Gastrocnemius medialis (tissue), 4 donors: ENCODE measurements around the gene NAALADL1. TPM values are rescaled to one million over a fixed set of nuclear protein-coding genes. Genes with fewer than 3 reads are reported as not detected.

Experiments
- ATAC-seq, 2 donors: fragments of 150-250 bp; one replicate each; pipeline ENCODE4 v1.9.1; 2016
- DNase-seq, 2 donors: peaks; one replicate each; pipeline ENCODE4 v3.0.0-alpha.2; 2019
- H3K27ac ChIP-seq, 4 donors: fragments of 200-600 bp; sonication (generic); 1 replicate in 1 of 4; 2 replicates in 3 of 4; pipeline ENCODE4 v1.5.1; 2016 to 2018; ENCODE audit warnings: mild to moderate bottlenecking in 2 of 4, moderate library complexity in 1 of 4
- H3K27me3 ChIP-seq, 3 donors: fragments of 200-600 bp; sonication (generic) in 2 of 3; 1 replicate in 1 of 3; 2 replicates in 2 of 3; pipeline versions ENCODE4 v1.5.1 to v1.6.0; 2016 to 2019; ENCODE audit warnings: mild to moderate bottlenecking in 1 of 3, moderate library complexity in 1 of 3
- H3K36me3 ChIP-seq, 2 donors: fragments of 200-600 bp; sonication (generic) in 1 of 2; one replicate each; pipeline ENCODE4 v1.5.1; 2017 to 2018
- H3K4me1 ChIP-seq, 2 donors: fragments of 200-600 bp; sonication (generic) in 1 of 2; one replicate each; pipeline ENCODE4 v1.5.1; 2016 to 2017; ENCODE audit warnings: mild to moderate bottlenecking in 2 of 2
- H3K4me3 ChIP-seq, 4 donors: fragments of 200-600 bp; sonication (generic) in 3 of 4; 1 replicate in 1 of 4; 2 replicates in 3 of 4; pipeline ENCODE4 v1.5.1; 2016 to 2019; ENCODE audit warnings: mild to moderate bottlenecking in 2 of 4
- H3K9me3 ChIP-seq, 3 donors: fragments of 200-600 bp; sonication (generic) in 2 of 3; 1 replicate in 1 of 3; 2 replicates in 2 of 3; pipeline ENCODE4 v1.5.1; 2016 to 2019
- CTCF ChIP-seq, 5 experiments: fragments of 450-650 bp in 3 of 5; fragments of 200-600 bp in 2 of 5; sonication (generic) in 2 of 5; IDR thresholded peaks in 4 of 5; conservative IDR thresholded peaks in 1 of 5; 1 replicate in 4 of 5; 2 replicates in 1 of 5; pipeline ENCODE4 v1.5.1; 2016 to 2019; ENCODE audit warnings: antibody characterized with exemption in 5 of 5, mild to moderate bottlenecking in 3 of 5, moderate library complexity in 3 of 5
- POLR2A ChIP-seq, 2 donors: fragments of 450-650 bp; IDR thresholded peaks; one replicate each; pipeline ENCODE4 v1.6.1; 2017; ENCODE audit warnings: antibody characterized with exemption in 2 of 2, mild to moderate bottlenecking in 2 of 2, moderate library complexity in 2 of 2
- in situ Hi-C, 4 donors: fragments of 200-750 bp; cut with MboI; loops; one replicate each; pipeline versions ENCODE4 v1.15.0 to v1.8.0; 2017; ENCODE audit warnings: low sequenced_read_pairs in 4 of 4
- intact Hi-C: fragments of 100-400 bp; cut with DNase I; formaldehyde crosslinking; loops from one replicate; pipeline ENCODE4 v1.15.1; 2023; ENCODE audit warnings: low total_unique reads
- microRNA-seq, 2 donors: library from miRNA; unstranded; fragments of <30 nt; microRNA quantifications; one replicate each; pipeline ENCODE4, GENCODE V29; 2016; ENCODE audit warnings: borderline replicate concordance in 2 of 2
- total RNA-seq, 4 donors: library from RNA; depleted of rRNA; stranded (reverse); fragments of >200 nt; gene quantifications; one replicate each; pipeline versions ENCODE4 v1.1.0 to v1.2.3, GENCODE V29; 2016

NAALADL1 gene
- total RNA-seq, 4 donors from 2014 or later = 0.22 to 4.0 (median 2.6) TPM

- ATAC-seq (no peak), DNase-seq (no peak)
- Histone ChIP-seq H3K27ac (no peak overlapping the region), H3K9me3 (no peaks in the 10 kb centered on the region), H3K4me1 (peaks cover 9 to 18% of the 10 kb centered on the region in 2 donors), H3K4me3 (no peak overlapping the region), H3K36me3 (no peaks in the 10 kb centered on the region), H3K27me3 (no peaks in the 10 kb centered on the region)
- intact Hi-C loops = loop anchor here (5.0 kb wide), 2 partner anchors 152 to 188 kb away; no protein-coding TSS in a partner anchor
- TF ChIP-seq POLR2A (IDR thresholded peaks at IDR 0.05) (no peak), CTCF (IDR thresholded peaks at IDR 0.05 in 4 of 5, conservative IDR thresholded peaks at IDR 0.05 in 1 of 5) (no peak)
- in situ Hi-C loops = no loop called here
Measured at GRCh38 chr11:64998690-64999431, 59.5 kb downstream of the NAALADL1 start.

- Histone ChIP-seq H3K4me3 (no peak overlapping the region), H3K4me1 (peaks cover 9 to 18% of the 10 kb centered on the region in 2 donors), H3K9me3 (no peaks in the 10 kb centered on the region), H3K36me3 (no peaks in the 10 kb centered on the region), H3K27me3 (no peaks in the 10 kb centered on the region), H3K27ac (no peak overlapping the region)
- intact Hi-C loops (loop anchor here (5.0 kb wide), 2 partner anchors 151 to 189 kb away; no protein-coding TSS in a partner anchor), in situ Hi-C loops (no loop called here)
- DNase-seq = no peak
- TF ChIP-seq POLR2A (IDR thresholded peaks at IDR 0.05) (no peak), CTCF (IDR thresholded peaks at IDR 0.05 in 4 of 5, conservative IDR thresholded peaks at IDR 0.05 in 1 of 5) (no peak)
- ATAC-seq = no peak
Measured at GRCh38 chr11:64998141-64998540, 60.2 kb downstream of the NAALADL1 start.

DNA sequence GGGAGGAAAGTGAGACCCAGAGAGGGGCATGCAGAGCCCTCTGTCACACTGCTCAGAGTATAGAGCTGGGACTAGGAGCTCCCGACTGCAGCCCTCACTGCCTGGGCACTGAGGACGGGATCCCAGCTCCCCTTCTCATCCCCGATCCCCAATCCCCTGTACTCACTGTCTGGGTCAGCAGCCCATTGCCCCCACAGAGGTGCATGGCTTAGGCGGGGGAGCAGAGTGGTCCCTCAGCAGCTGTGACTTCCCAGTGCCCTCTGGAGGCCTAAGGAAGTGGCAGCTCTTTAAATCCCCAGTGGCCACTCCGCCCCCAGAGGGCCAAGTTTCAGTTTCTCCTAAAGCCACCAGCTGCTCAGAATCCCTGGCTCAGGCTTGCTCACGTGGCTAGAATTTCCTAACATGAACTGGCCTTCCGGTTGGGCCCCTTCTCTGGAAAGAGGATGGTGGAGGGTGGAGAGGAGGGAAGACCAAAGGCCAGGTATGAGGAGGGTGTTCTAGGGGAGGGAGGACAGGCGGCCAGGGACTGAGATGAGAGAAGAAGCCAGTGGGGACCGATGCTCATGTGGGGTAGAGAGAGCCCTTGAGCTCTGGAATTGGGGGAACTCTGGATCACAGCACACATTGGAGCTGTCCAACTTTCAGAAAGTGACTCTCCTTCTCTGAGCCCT lies 61.5 kb downstream of the NAALADL1 start, which contains the start of gene BATF2:
Gene BATF2, minus strand, starts transcription at position 262 of the 671 bp plus-strand sequence. Its CDS starts 57 bp downstream, at position 205.
- peak; percentile 55 to 88 for DNase-seq
- ATAC-seq = peak; percentile 93 to 99
- H3K4me3 ChIP-seq = peak within 1 kb of the TSS; percentile 40 to 83 (median 58)

DNA sequence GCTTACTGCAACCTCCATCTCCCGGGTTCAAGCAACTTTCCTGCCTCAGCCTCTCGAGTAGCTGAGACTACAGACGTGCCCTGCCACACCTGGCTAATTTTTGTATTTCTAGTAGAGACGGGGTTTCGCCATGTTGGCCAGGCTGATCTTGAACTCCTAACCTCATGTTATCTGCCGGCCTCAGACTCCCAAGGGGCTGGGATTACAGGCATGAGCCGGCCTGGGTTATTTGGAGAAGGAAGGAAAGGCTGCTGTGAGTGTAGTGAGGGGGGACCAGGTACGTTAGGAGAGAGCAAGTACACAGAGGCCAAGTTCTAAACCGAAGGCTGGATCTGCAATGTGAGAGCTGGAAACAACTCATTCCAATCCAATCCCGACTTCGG lies 62.0 kb downstream of the NAALADL1 start:
- H3K27me3 ChIP-seq = no peaks in the 10 kb centered on the region
- H3K9me3 ChIP-seq = no peaks in the 10 kb centered on the region
- TF ChIP-seq POLR2A (IDR thresholded peaks at IDR 0.05) = no peak
- TF ChIP-seq CTCF (IDR thresholded peaks at IDR 0.05 in 4 of 5, conservative IDR thresholded peaks at IDR 0.05 in 1 of 5) = no peak
- peak overlapping the region; percentile 40 to 83 (median 58) for H3K4me3 ChIP-seq
- DNase-seq (no peak), ATAC-seq (peak in 1 of 2 donors; percentile 23)
- peak overlapping the region; percentile 61 to 86 (median 72) for H3K27ac ChIP-seq
- no peaks in the 10 kb centered on the region for H3K36me3 ChIP-seq
- in situ Hi-C loops = no loop called here
- intact Hi-C loops = loop anchor here (2.0 to 5.0 kb wide), 4 partner anchors 72 to 191 kb away; partner anchors contain the start of genes ATG2A and PPP2R5B
- H3K4me1 ChIP-seq = peaks cover 9 to 18% of the 10 kb centered on the region in 2 donors

More for the DNA sequence above, 61.5 kb downstream of the NAALADL1 start, which contains the start of gene BATF2:
- intact Hi-C loops = loop anchor here (2.0 to 5.0 kb wide), 4 partner anchors 72 to 190 kb away; partner anchors contain the start of genes ATG2A and PPP2R5B
- TF ChIP-seq POLR2A (IDR thresholded peaks at IDR 0.05) = peak; percentile 36 to 56
- peak; percentile 15 to 60 (median 39) for TF ChIP-seq CTCF (IDR thresholded peaks at IDR 0.05 in 4 of 5, conservative IDR thresholded peaks at IDR 0.05 in 1 of 5)
- in situ Hi-C loops = no loop called here
- Histone ChIP-seq H3K4me1 (peaks cover 9 to 18% of the 10 kb centered on the region in 2 donors), H3K27me3 (no peaks in the 10 kb centered on the region), H3K36me3 (no peaks in the 10 kb centered on the region), H3K9me3 (no peaks in the 10 kb centered on the region), H3K27ac (peak within 1 kb of the TSS; percentile 61 to 86 (median 72))

Small RNAs within 50 kb of the gene (microRNA-seq; reads per million reads assigned to microRNA genes)
- 0 reads per million in 2 donors for gene MIR6879

Other genes starting within 250 kb of the NAALADL1 start
- 10 to 100 TPM in 2 of 4 donors, 1 to 10 TPM in 2; 7.4 to 12.2 (median 9.8) TPM for gene MEN1, start 248.0 kb downstream of the NAALADL1 start, total RNA-seq
- under 1 TPM in 2 of 4 donors, not detected in 2; 0.15 to 0.19 TPM for gene CDC42BPG, start 213.9 kb downstream of the NAALADL1 start, total RNA-seq
- 10 to 100 TPM; 24.8 to 46.2 (median 31.3) TPM for gene EHD1, start 179.9 kb downstream of the NAALADL1 start, total RNA-seq
- 10 to 100 TPM; 10.7 to 97.5 (median 37.9) TPM for gene ATG2A, start 141.3 kb downstream of the NAALADL1 start, total RNA-seq
- gene PPP2R5B, start 133.9 kb downstream of the NAALADL1 start, total RNA-seq = 10 to 100 TPM; 17.2 to 34.2 (median 24.3) TPM
- gene GPHA2, start 122.7 kb downstream of the NAALADL1 start, total RNA-seq = not detected
- not detected for gene MAJIN, start 86.4 kb downstream of the NAALADL1 start, total RNA-seq
- 1 to 10 TPM in 3 of 4 donors, under 1 TPM in 1; 0.97 to 3.3 (median 2.3) TPM for gene BATF2, start 61.6 kb downstream of the NAALADL1 start, total RNA-seq
- 100 to 1,000 TPM; 150 to 268 (median 170) TPM for gene ARL2, start 44.4 kb downstream of the NAALADL1 start, total RNA-seq
- 10 to 100 TPM; 16.9 to 33.3 (median 25.9) TPM for gene SNX15, start 31.1 kb downstream of the NAALADL1 start, total RNA-seq
- gene SAC3D1, start 17.3 kb downstream of the NAALADL1 start, total RNA-seq = 10 to 100 TPM in 3 of 4 donors, 1 to 10 TPM in 1; 9.0 to 27.2 (median 14.4) TPM
- 1 to 10 TPM in 1 of 4 donors, under 1 TPM in 2, not detected in 1; 0.36 to 1.3 (median 1.00) TPM for gene CDCA5, start 25.5 kb upstream of the NAALADL1 start, total RNA-seq
- 10 to 100 TPM; 35.7 to 42.0 (median 40.6) TPM for gene ZFPL1, start 25.7 kb upstream of the NAALADL1 start, total RNA-seq
- 100 to 1,000 TPM; 206 to 515 (median 266) TPM for gene VPS51, start 37.7 kb upstream of the NAALADL1 start, total RNA-seq
- 10 to 100 TPM in 2 of 4 donors, 1 to 10 TPM in 2; 7.3 to 18.4 (median 11.0) TPM for gene TM7SF2, start 53.3 kb upstream of the NAALADL1 start, total RNA-seq
- gene ZNHIT2, start 59.1 kb upstream of the NAALADL1 start, total RNA-seq = 10 to 100 TPM; 10.3 to 30.7 (median 24.1) TPM
- 100 to 1,000 TPM; 353 to 521 (median 436) TPM for gene FAU, start 63.6 kb upstream of the NAALADL1 start, total RNA-seq
- 10 to 100 TPM; 54.9 to 76.5 (median 63.6) TPM for gene MRPL49, start 63.8 kb upstream of the NAALADL1 start, total RNA-seq
- gene SYVN1, start 76.0 kb upstream of the NAALADL1 start, total RNA-seq = 10 to 100 TPM; 24.6 to 77.5 (median 37.3) TPM
- gene SPDYC, start 111.7 kb upstream of the NAALADL1 start, total RNA-seq = not detected
- gene CAPN1, start 123.4 kb upstream of the NAALADL1 start, total RNA-seq = 100 to 1,000 TPM in 2 of 4 donors, 10 to 100 TPM in 2; 52.7 to 153 (median 106) TPM
- gene POLA2, start 203.4 kb upstream of the NAALADL1 start, total RNA-seq = 1 to 10 TPM; 2.9 to 9.2 (median 6.9) TPM